ENCODE measurements around the gene GDF11.

GRCh38 chr12:55704824-55705718 lies 37.9 kb upstream of the GDF11 start:
- TF ChIP-seq POLR2A (IDR thresholded peaks at IDR 0.05), result no peak
- TF ChIP-seq CTCF (IDR thresholded peaks at IDR 0.05), result no peak
